ENCODE data around the gene SBSN. TPM values are rescaled to one million over a fixed set of nuclear protein-coding genes. Genes with fewer than 3 reads are reported as not detected.

Gene SBSN
- total RNA-seq, 2 experiments from 2014 or later: not detected

DNA sequence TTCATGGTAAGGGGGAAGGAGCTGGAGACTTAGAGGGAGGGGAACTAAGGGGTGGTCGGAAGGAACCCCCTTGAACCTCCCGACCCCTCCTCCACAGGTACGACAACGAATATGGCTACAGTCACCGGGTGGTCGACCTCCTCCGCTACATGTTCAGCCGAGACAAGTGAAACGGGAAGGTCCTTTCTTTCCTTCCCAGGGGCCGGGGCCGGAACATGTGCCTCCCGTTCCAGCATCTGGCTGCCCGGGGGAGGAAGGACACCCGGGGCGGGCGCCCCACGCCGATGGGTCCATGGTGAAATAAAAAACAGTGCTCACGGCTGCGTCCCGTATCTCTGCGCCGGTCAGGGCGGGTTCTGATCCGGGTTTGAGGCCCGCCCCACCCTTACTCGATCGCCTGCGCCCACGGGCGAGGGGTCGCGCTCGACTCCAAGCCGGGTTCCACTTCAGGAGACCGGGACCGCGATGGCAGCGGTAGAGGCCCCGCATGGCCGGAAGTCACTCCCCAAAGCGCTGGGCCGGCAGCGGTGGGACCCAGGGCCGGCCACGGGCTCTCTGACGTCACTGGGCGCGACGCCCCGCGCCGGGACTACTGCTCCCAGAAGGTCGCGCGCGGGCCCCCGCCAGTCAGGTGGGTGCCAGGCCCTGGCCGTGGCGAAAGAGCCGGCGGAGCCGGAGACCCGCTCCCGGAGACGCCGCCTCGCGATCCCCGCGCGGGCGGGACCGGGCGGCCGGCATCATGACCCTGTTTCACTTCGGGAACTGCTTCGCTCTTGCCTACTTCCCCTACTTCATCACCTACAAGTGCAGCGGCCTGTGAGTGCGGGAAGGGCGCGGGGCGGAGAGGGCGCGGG, 17.1 kb upstream of the SBSN start, which contains the start of gene TMEM147:
TMEM147 (plus strand) TSS at position 626 of the 854 bp plus-strand sequence; CDS start at position 740, 114 bp downstream.
- peak within 1 kb of the TSS; percentile 4 for H3K27ac ChIP-seq (ENCODE audit: low read depth, low read length, poor library complexity, severe bottlenecking)
- H3K79me2 ChIP-seq (ENCODE audit: insufficient read depth, low read depth, low read length): peaks cover 17% of the 10 kb centered on the region; the same call in 1 of the 2 replicates
- BruUV-seq (replicated peaks): TSS peak; percentile 80
- DNase-seq (ENCODE audit: low spot score): peak; percentile 92
- no peaks in the 10 kb centered on the region for H3K9me2 ChIP-seq (ENCODE audit: insufficient read depth, low read length)
- no peaks in the 10 kb centered on the region; the same call in 1 of the 2 replicates for H3K36me3 ChIP-seq (ENCODE audit: insufficient read depth, low read length)
- CTCF ChIA-PET (ENCODE audit: unreplicated experiment): no interaction called here
- intact Hi-C loops (cut with micrococcal nuclease; ENCODE audit: unreplicated experiment): loop anchor here (1.0 to 5.0 kb wide), 3 partner anchors 67 to 147 kb away; partner anchors contain the start of genes COX6B1 and HAUS5
- H3K9me3 ChIP-seq (ENCODE audit: low read length): no peaks in the 10 kb centered on the region
- peak within 1 kb of the TSS; percentile 94 for H3K4me2 ChIP-seq (ENCODE audit: low read length)
- H3K4me1 ChIP-seq (ENCODE audit: insufficient read depth, low read length, poor library complexity, severe bottlenecking): peaks cover 28% of the 10 kb centered on the region
- TF ChIP-seq, protein P1, sequence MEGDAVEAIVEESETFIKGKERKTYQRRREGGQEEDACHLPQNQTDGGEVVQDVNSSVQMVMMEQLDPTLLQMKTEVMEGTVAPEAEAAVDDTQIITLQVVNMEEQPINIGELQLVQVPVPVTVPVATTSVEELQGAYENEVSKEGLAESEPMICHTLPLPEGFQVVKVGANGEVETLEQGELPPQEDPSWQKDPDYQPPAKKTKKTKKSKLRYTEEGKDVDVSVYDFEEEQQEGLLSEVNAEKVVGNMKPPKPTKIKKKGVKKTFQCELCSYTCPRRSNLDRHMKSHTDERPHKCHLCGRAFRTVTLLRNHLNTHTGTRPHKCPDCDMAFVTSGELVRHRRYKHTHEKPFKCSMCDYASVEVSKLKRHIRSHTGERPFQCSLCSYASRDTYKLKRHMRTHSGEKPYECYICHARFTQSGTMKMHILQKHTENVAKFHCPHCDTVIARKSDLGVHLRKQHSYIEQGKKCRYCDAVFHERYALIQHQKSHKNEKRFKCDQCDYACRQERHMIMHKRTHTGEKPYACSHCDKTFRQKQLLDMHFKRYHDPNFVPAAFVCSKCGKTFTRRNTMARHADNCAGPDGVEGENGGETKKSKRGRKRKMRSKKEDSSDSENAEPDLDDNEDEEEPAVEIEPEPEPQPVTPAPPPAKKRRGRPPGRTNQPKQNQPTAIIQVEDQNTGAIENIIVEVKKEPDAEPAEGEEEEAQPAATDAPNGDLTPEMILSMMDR (conservative IDR thresholded peaks at IDR 0.05; ENCODE audit: low read length): no peak
- TF ChIP-seq EZH2phosphoT487 (IDR thresholded peaks at IDR 0.05; ENCODE audit: borderline replicate concordance, low read depth, low read length): no peak
- H2AFZ ChIP-seq (ENCODE audit: low read length): peak within 1 kb of the TSS; percentile 73
- POLR2A ChIA-PET: interaction anchor here (0.6 to 1.3 kb wide), 2 partner anchors 61 to 103 kb away, joined by 3 read pairs; partner anchors contain the start of gene COX6B1
- no peaks in the 10 kb centered on the region for H4K20me1 ChIP-seq (ENCODE audit: insufficient read depth, low read length)
- peak within 1 kb of the TSS; percentile 80 for H3K4me3 ChIP-seq (ENCODE audit: low read depth, low read length, poor library complexity, severe bottlenecking)

DNA sequence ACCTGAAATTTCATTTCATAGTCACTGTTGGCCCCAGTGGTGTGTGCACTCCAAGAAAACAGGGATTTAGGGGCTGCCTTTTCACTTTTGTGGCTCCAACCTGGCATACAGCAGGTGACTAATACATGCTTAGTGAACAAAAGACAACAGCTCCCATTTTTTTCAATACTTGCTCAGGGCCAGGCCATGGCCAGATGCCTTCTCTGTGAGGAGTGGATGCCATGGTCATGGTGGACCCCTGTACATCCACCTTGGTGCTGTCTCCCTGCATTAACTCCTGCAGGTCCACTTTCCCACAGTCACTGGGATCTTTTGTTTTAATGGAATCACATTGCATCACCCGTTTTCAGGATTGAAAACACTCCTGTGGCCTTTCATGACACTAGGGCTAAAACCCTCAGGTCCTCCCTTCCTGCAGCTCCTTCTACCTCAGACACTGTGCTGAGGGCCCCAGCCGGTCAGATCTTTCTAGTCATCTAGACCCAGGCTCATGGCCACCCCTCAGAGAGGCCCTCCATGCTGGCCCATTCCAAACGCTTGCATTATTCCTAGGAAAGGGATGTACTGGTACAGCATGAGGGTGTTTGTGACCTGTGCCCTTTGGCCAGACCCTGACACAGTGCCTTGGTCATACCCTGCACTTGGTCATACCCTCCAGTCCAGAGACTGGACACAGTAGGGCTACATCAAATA, 16.1 kb upstream of the SBSN start:
- no peak for TF ChIP-seq EZH2phosphoT487 (IDR thresholded peaks at IDR 0.05; ENCODE audit: borderline replicate concordance, low read depth, low read length)
- TF ChIP-seq, protein P1 (conservative IDR thresholded peaks at IDR 0.05; ENCODE audit: low read length): no peak
- Histone ChIP-seq H3K9me3 (ENCODE audit: low read length) (no peaks in the 10 kb centered on the region), H3K36me3 (ENCODE audit: insufficient read depth, low read length) (no peaks in the 10 kb centered on the region; the same call in 1 of the 2 replicates), H3K4me2 (ENCODE audit: low read length) (peak overlapping the region; percentile 94), H3K4me3 (ENCODE audit: low read depth, low read length, poor library complexity, severe bottlenecking) (peak overlapping the region; percentile 80), H4K20me1 (ENCODE audit: insufficient read depth, low read length) (no peaks in the 10 kb centered on the region), H3K9me2 (ENCODE audit: insufficient read depth, low read length) (no peaks in the 10 kb centered on the region), H2AFZ (ENCODE audit: low read length) (no peak overlapping the region; the same call in 1 of the 2 replicates), H3K4me1 (ENCODE audit: insufficient read depth, low read length, poor library complexity, severe bottlenecking) (peaks cover 33% of the 10 kb centered on the region), H3K27ac (ENCODE audit: low read depth, low read length, poor library complexity, severe bottlenecking) (no peak overlapping the region), H3K79me2 (ENCODE audit: insufficient read depth, low read depth, low read length) (peaks cover 17% of the 10 kb centered on the region; the same call in 1 of the 2 replicates)
- no TSS peak for BruUV-seq (replicated peaks)
- intact Hi-C loops (cut with micrococcal nuclease; ENCODE audit: unreplicated experiment): no loop called here
- CTCF ChIA-PET (ENCODE audit: unreplicated experiment): no interaction called here
- no peak for DNase-seq (ENCODE audit: low spot score)
- POLR2A ChIA-PET: interaction anchor here (0.6 to 1.3 kb wide), 2 partner anchors 62 to 104 kb away, joined by 3 read pairs; partner anchors contain the start of gene COX6B1
